Hepatocyte (in vitro differentiated cells): ENCODE results near the gene TM4SF4. TPM values are rescaled to one million over a fixed set of nuclear protein-coding genes. Genes with fewer than 3 reads are reported as not detected.
A peak's percentile ranks its signal among the peaks of the same experiment; 100 is the strongest.

Source experiments
- DNase-seq: peaks from one replicate; pipeline ENCODE4 v3.0.0-alpha.2; 2016; ENCODE audit warnings: low spot score
- H2AFZ ChIP-seq: fragments of 200-600 bp; sonication (generic); 2 replicates; pipeline ENCODE4 v1.6.0; 2016; ENCODE audit warnings: antibody characterized with exemption, mild to moderate bottlenecking
- H3K27ac ChIP-seq: fragments of 200-600 bp; sonication (generic); 2 replicates; pipeline ENCODE4 v1.5.1; 2016; ENCODE audit warnings: mild to moderate bottlenecking
- H3K27me3 ChIP-seq: fragments of 200-600 bp; sonication (generic); 2 replicates; pipeline ENCODE4 v1.6.1; 2016
- H3K36me3 ChIP-seq: fragments of 200-600 bp; sonication (generic); replicated peaks from 2 replicates; pipeline ENCODE4 v1.5.1; 2016; ENCODE audit warnings: low read depth; ENCODE audit not compliant: insufficient read depth
- H3K4me1 ChIP-seq: fragments of 200-600 bp; sonication (generic); 2 replicates; pipeline ENCODE4 v1.5.1; 2016; ENCODE audit warnings: mild to moderate bottlenecking, moderate library complexity; ENCODE audit not compliant: insufficient read depth
- H3K4me2 ChIP-seq: fragments of 200-600 bp; sonication (generic); 2 replicates; pipeline ENCODE4 v1.6.0; 2016
- H3K4me3 ChIP-seq: fragments of 200-600 bp; sonication (generic); 2 replicates; pipeline ENCODE4 v1.5.1; 2016; ENCODE audit warnings: mild to moderate bottlenecking
- H3K79me2 ChIP-seq: fragments of 200-600 bp; sonication (generic); 2 replicates; pipeline ENCODE4 v1.6.0; 2017; ENCODE audit warnings: mild to moderate bottlenecking
- H3K9me2 ChIP-seq: fragments of 200-600 bp; sonication (generic); replicated peaks from 2 replicates; pipeline ENCODE4 v1.6.0; 2017; ENCODE audit warnings: mild to moderate bottlenecking; ENCODE audit not compliant: insufficient read depth
- H3K9me3 ChIP-seq: fragments of 200-600 bp; sonication (generic); 2 replicates; pipeline ENCODE4 v1.5.1; 2016; ENCODE audit warnings: low read depth, mild to moderate bottlenecking
- H4K20me1 ChIP-seq: fragments of 200-600 bp; sonication (generic); 2 replicates; pipeline ENCODE4 v1.6.0; 2016; ENCODE audit warnings: mild to moderate bottlenecking; ENCODE audit not compliant: insufficient read depth, poor library complexity, severe bottlenecking
- CTCF ChIP-seq: fragments of 200-600 bp; sonication (generic); IDR thresholded peaks from 2 replicates; pipeline ENCODE4 v1.5.1; 2016; ENCODE audit warnings: antibody characterized with exemption, mild to moderate bottlenecking; ENCODE audit not compliant: poor library complexity
- EZH2 ChIP-seq: fragments of 200-600 bp; sonication (generic); IDR thresholded peaks from 2 replicates; pipeline ENCODE4 v1.6.1; 2016; ENCODE audit warnings: antibody characterized with exemption, mild to moderate bottlenecking, borderline replicate concordance
- EZH2phosphoT487 ChIP-seq: fragments of 200-600 bp; sonication (generic); IDR thresholded peaks from one replicate; pipeline ENCODE4 v1.6.1; 2018; ENCODE audit warnings: antibody characterized with exemption, mild to moderate bottlenecking, low read depth, moderate library complexity; ENCODE audit not compliant: unreplicated experiment, severe bottlenecking
- WGBS: methylation state at CpG from one replicate; pipeline ENCODE4 v1.1.6; 2016; ENCODE audit warnings: low lambda C conversion rate; ENCODE audit errors: missing lambda C conversion rate; 5-methylcytosine and 5-hydroxymethylcytosine counted together
- polyA plus RNA-seq: library from polyadenylated mRNA; unstranded; fragments of >200 nt; fragmentation: Nextera tagmentation; extraction: Ambion mirVana; gene quantifications from 2 replicates; pipeline ENCODE4 v1.2.1, GENCODE V29; 2016
- total RNA-seq: library from RNA; depleted of rRNA; stranded (reverse); fragments of >200 nt; gene quantifications from 2 replicates; pipeline ENCODE4 v1.2.3, GENCODE V29; 2014

The TM4SF4 gene
- total and polyA plus RNA-seq, 2 experiments from 2014 or later, result 434 to 763 TPM

GRCh38 chr3:149438981-149439380, 35.5 kb upstream of the TM4SF4 start:
- Histone ChIP-seq H2AFZ (no peak overlapping the region), H3K9me3 (no peaks in the 10 kb centered on the region), H4K20me1 (no peaks in the 10 kb centered on the region), H3K9me2 (no peaks in the 10 kb centered on the region), H3K27me3 (no peaks in the 10 kb centered on the region), H3K79me2 (no peaks in the 10 kb centered on the region), H3K4me3 (no peak overlapping the region), H3K36me3 (no peaks in the 10 kb centered on the region), H3K4me1 (peaks cover 14% of the 10 kb centered on the region), H3K4me2 (no peak overlapping the region), H3K27ac (no peak overlapping the region)
- no peak for DNase-seq
- no peak for TF ChIP-seq EZH2
- TF ChIP-seq CTCF, result no peak
- no peak for TF ChIP-seq EZH2phosphoT487

- no peaks in the 10 kb centered on the region for H4K20me1 ChIP-seq
- TF ChIP-seq CTCF (no peak), EZH2phosphoT487 (no peak), EZH2 (no peak)
- no peaks in the 10 kb centered on the region for H3K9me2 ChIP-seq
- no peak overlapping the region for H2AFZ ChIP-seq
- no peak overlapping the region for H3K4me3 ChIP-seq
- WGBS, result 48% methylated on average over 1 of the region's 1 CpG
- H3K4me1 ChIP-seq, result peaks cover 14% of the 10 kb centered on the region
- H3K9me3 ChIP-seq, result no peaks in the 10 kb centered on the region
- H3K79me2 ChIP-seq, result no peaks in the 10 kb centered on the region
- no peak for DNase-seq
- H3K27me3 ChIP-seq, result no peaks in the 10 kb centered on the region
- H3K4me2 ChIP-seq, result no peak overlapping the region
- H3K27ac ChIP-seq, result peak overlapping the region; percentile 82
- no peaks in the 10 kb centered on the region for H3K36me3 ChIP-seq
These were observed 32.9 kb upstream of the TM4SF4 start for GRCh38 chr3:149441642-149442041.

- Histone ChIP-seq H3K4me3 (no peak overlapping the region), H3K9me3 (no peaks in the 10 kb centered on the region), H3K9me2 (no peaks in the 10 kb centered on the region), H2AFZ (no peak overlapping the region), H3K27ac (peak overlapping the region; percentile 82), H3K79me2 (no peaks in the 10 kb centered on the region), H3K36me3 (no peaks in the 10 kb centered on the region), H3K4me2 (no peak overlapping the region), H3K4me1 (peaks cover 14% of the 10 kb centered on the region), H3K27me3 (no peaks in the 10 kb centered on the region), H4K20me1 (no peaks in the 10 kb centered on the region)
- WGBS, result 41% methylated on average over 1 of the region's 1 CpG
- no peak for TF ChIP-seq EZH2
- TF ChIP-seq CTCF, result no peak
- no peak for TF ChIP-seq EZH2phosphoT487
- no peak for DNase-seq
These were observed 32.5 kb upstream of the TM4SF4 start for GRCh38 chr3:149442043-149442442.
